C4-2B (cell line): ENCODE measurements around the gene SURF4.

Source experiments
- H3K27ac ChIP-seq: fragments of 450-650 bp; 2 replicates; pipeline ENCODE4 v1.5.1; 2017
- CTCF ChIP-seq: fragments of 450-650 bp; conservative IDR thresholded peaks from 2 replicates; pipeline ENCODE4 v1.5.1; 2017; ENCODE audit warnings: mild to moderate bottlenecking
- ZFX ChIP-seq: fragments of 450-650 bp; IDR thresholded peaks from 2 replicates; pipeline ENCODE4 v1.6.1; 2017

The SURF4 gene

DNA sequence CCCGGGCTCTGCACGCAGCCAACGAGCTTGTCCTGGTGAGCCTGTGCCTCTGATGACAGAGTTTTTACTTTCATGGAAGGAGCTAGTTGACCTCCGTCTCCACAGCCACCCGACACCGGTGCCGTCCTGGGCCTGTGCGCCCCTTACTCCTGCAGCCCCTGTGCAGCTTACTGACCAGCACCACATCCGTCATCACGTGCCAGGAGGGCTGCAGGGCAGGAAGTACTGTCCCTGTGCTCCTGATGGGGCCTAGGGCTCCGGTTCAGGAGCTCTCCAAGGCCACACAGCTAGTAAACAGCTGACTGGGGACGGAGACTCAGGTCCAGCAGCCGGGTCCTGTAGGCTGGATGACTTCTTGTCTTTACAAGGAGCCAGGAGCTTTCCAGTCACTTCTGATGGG lies 10.5 kb upstream of the SURF4 start:
- no peak for TF ChIP-seq CTCF
- TF ChIP-seq ZFX, result no peak

GRCh38 chr9:133385452-133385851 lies 9.6 kb upstream of the SURF4 start:
- TF ChIP-seq CTCF, result no peak
- no peak for TF ChIP-seq ZFX

More for the DNA sequence above, 10.5 kb upstream of the SURF4 start:
- H3K27ac ChIP-seq, result no peak overlapping the region

GRCh38 chr9:133384736-133385321 lies 9.0 kb upstream of the SURF4 start:
- TF ChIP-seq CTCF, result no peak
- TF ChIP-seq ZFX, result no peak
- no peak overlapping the region for H3K27ac ChIP-seq

More at GRCh38 chr9:133385452-133385851, 9.6 kb upstream of the SURF4 start:
- H3K27ac ChIP-seq, result no peak overlapping the region

GRCh38 chr9:133383438-133383837 lies 7.6 kb upstream of the SURF4 start:
- no peak for TF ChIP-seq ZFX
- TF ChIP-seq CTCF, result no peak
- H3K27ac ChIP-seq, result no peak overlapping the region

- no peak overlapping the region for H3K27ac ChIP-seq
- no peak for TF ChIP-seq ZFX
- TF ChIP-seq CTCF, result no peak
Measured at GRCh38 chr9:133382507-133383141, 6.8 kb upstream of the SURF4 start.

- TF ChIP-seq ZFX, result no peak
- no peak for TF ChIP-seq CTCF
- no peak overlapping the region for H3K27ac ChIP-seq
Measured at GRCh38 chr9:133380734-133381133, 4.9 kb upstream of the SURF4 start.

GRCh38 chr9:133379153-133380086 lies 3.6 kb upstream of the SURF4 start:
- TF ChIP-seq ZFX (no peak), CTCF (no peak)
- no peak overlapping the region for H3K27ac ChIP-seq
